Muscle layer of duodenum (tissue), 2 donors: Measurements from ENCODE around the gene SERPIND1.

Experiments
- H3K27ac ChIP-seq: one replicate; pipeline ENCODE4 v1.7.0; 2013; ENCODE audit warnings: mild to moderate bottlenecking, low read length
- H3K27me3 ChIP-seq: one replicate; pipeline ENCODE4 v1.7.0; 2013; ENCODE audit warnings: low read depth, mild to moderate bottlenecking, control low read depth, low read length
- H3K36me3 ChIP-seq, 2 donors: one replicate each; pipeline ENCODE4 v1.7.0; 2013; ENCODE audit warnings: low read length in 2 of 2, control low read depth in 1 of 2, mild to moderate bottlenecking in 1 of 2; ENCODE audit not compliant: insufficient read depth in 2 of 2, control insufficient read depth in 1 of 2
- H3K4me1 ChIP-seq, 2 donors: one replicate each; pipeline ENCODE4 v1.7.0; 2013; ENCODE audit warnings: low read length in 2 of 2, mild to moderate bottlenecking in 2 of 2, control low read depth in 1 of 2, moderate library complexity in 1 of 2; ENCODE audit not compliant: insufficient read depth in 2 of 2, control insufficient read depth in 1 of 2
- H3K4me3 ChIP-seq, 2 donors: one replicate each; pipeline ENCODE4 v1.7.0; 2013; ENCODE audit warnings: low read length in 2 of 2, low read depth in 1 of 2, mild to moderate bottlenecking in 1 of 2
- H3K9me3 ChIP-seq, 2 donors: one replicate each; pipeline ENCODE4 v1.7.0; 2013; ENCODE audit warnings: low read length in 2 of 2, control low read depth in 1 of 2, mild to moderate bottlenecking in 1 of 2; ENCODE audit not compliant: control insufficient read depth in 1 of 2
- donor health status: healthy.

SERPIND1 gene

GRCh38 chr22:20777420-20778177, 3.7 kb downstream of the SERPIND1 start:
- no peak overlapping the region for H3K4me3 ChIP-seq
- no peak overlapping the region for H3K27ac ChIP-seq
- no peaks in the 10 kb centered on the region for H3K4me1 ChIP-seq
- no peaks in the 10 kb centered on the region for H3K27me3 ChIP-seq
- peaks cover 18 to 30% of the 10 kb centered on the region in 2 donors for H3K36me3 ChIP-seq
- no peaks in the 10 kb centered on the region for H3K9me3 ChIP-seq

- Histone ChIP-seq H3K36me3 (peaks cover 30 to 32% of the 10 kb centered on the region in 2 donors), H3K4me1 (no peaks in the 10 kb centered on the region), H3K4me3 (no peak overlapping the region), H3K27me3 (no peaks in the 10 kb centered on the region), H3K9me3 (no peaks in the 10 kb centered on the region), H3K27ac (no peak overlapping the region)
Measured at GRCh38 chr22:20779014-20779817, 5.3 kb downstream of the SERPIND1 start.

GRCh38 chr22:20779818-20780158, 5.9 kb downstream of the SERPIND1 start:
- Histone ChIP-seq H3K36me3 (peaks cover 29 to 32% of the 10 kb centered on the region in 2 donors), H3K9me3 (no peaks in the 10 kb centered on the region), H3K27me3 (no peaks in the 10 kb centered on the region), H3K4me3 (no peak overlapping the region), H3K4me1 (no peaks in the 10 kb centered on the region), H3K27ac (no peak overlapping the region)

- Histone ChIP-seq H3K4me1 (no peaks in the 10 kb centered on the region), H3K9me3 (no peaks in the 10 kb centered on the region), H3K4me3 (no peak overlapping the region), H3K27ac (no peak overlapping the region), H3K36me3 (peaks cover 24 to 38% of the 10 kb centered on the region in 2 donors), H3K27me3 (no peaks in the 10 kb centered on the region)
Measured at GRCh38 chr22:20781272-20781990, 7.5 kb downstream of the SERPIND1 start.

- no peaks in the 10 kb centered on the region for H3K27me3 ChIP-seq
- H3K9me3 ChIP-seq: no peaks in the 10 kb centered on the region
- H3K27ac ChIP-seq: no peak overlapping the region
- H3K4me1 ChIP-seq: no peaks in the 10 kb centered on the region
- peaks cover 23 to 45% of the 10 kb centered on the region in 2 donors for H3K36me3 ChIP-seq
- no peak overlapping the region for H3K4me3 ChIP-seq
Measured at GRCh38 chr22:20782083-20782482, 8.2 kb downstream of the SERPIND1 start.

- H3K4me3 ChIP-seq: no peak overlapping the region
- H3K9me3 ChIP-seq: no peaks in the 10 kb centered on the region
- no peaks in the 10 kb centered on the region for H3K4me1 ChIP-seq
- H3K27me3 ChIP-seq: no peaks in the 10 kb centered on the region
- H3K36me3 ChIP-seq: peaks cover 30 to 50% of the 10 kb centered on the region in 2 donors
- H3K27ac ChIP-seq: no peak overlapping the region
Measured at GRCh38 chr22:20782596-20783299, 8.8 kb downstream of the SERPIND1 start.

GRCh38 chr22:20783300-20783673, 9.4 kb downstream of the SERPIND1 start:
- Histone ChIP-seq H3K27me3 (no peaks in the 10 kb centered on the region), H3K27ac (no peak overlapping the region), H3K36me3 (peaks cover 35 to 55% of the 10 kb centered on the region in 2 donors), H3K9me3 (no peaks in the 10 kb centered on the region), H3K4me1 (no peaks in the 10 kb centered on the region), H3K4me3 (no peak overlapping the region)

GRCh38 chr22:20783844-20784723, 10.2 kb downstream of the SERPIND1 start:
- Histone ChIP-seq H3K4me3 (no peak overlapping the region), H3K36me3 (peaks cover 37 to 51% of the 10 kb centered on the region in 2 donors), H3K27ac (no peak overlapping the region)

GRCh38 chr22:20785415-20785814, 11.5 kb downstream of the SERPIND1 start:
- H3K27ac ChIP-seq: no peak overlapping the region
- H3K36me3 ChIP-seq: peaks cover 35 to 49% of the 10 kb centered on the region in 2 donors

More at GRCh38 chr22:20783844-20784723, 10.2 kb downstream of the SERPIND1 start:
- H3K4me1 ChIP-seq: no peaks in the 10 kb centered on the region
- no peaks in the 10 kb centered on the region for H3K27me3 ChIP-seq
- H3K9me3 ChIP-seq: no peaks in the 10 kb centered on the region

GRCh38 chr22:20786048-20786447, 12.1 kb downstream of the SERPIND1 start:
- peaks cover 39 to 53% of the 10 kb centered on the region in 2 donors for H3K36me3 ChIP-seq
- no peak overlapping the region for H3K27ac ChIP-seq

More at GRCh38 chr22:20785415-20785814, 11.5 kb downstream of the SERPIND1 start:
- Histone ChIP-seq H3K4me3 (no peak overlapping the region), H3K4me1 (no peaks in the 10 kb centered on the region), H3K9me3 (no peaks in the 10 kb centered on the region), H3K27me3 (no peaks in the 10 kb centered on the region)

More at GRCh38 chr22:20786048-20786447, 12.1 kb downstream of the SERPIND1 start:
- Histone ChIP-seq H3K27me3 (no peaks in the 10 kb centered on the region), H3K4me3 (no peak overlapping the region), H3K4me1 (no peaks in the 10 kb centered on the region), H3K9me3 (no peaks in the 10 kb centered on the region)
